Loucy (cell line): ENCODE measurements around the gene DCP1A.

Source experiments
- H2AFZ ChIP-seq: fragments of 200-600 bp; sonication (generic); 2 replicates; pipeline ENCODE4 v1.6.0; 2016; ENCODE audit warnings: antibody characterized with exemption, mild to moderate bottlenecking, low read length, moderate library complexity
- H3F3A ChIP-seq: fragments of 200-600 bp; 2 replicates; pipeline ENCODE4 v1.6.0; 2016; ENCODE audit warnings: antibody characterized with exemption, low read depth, mild to moderate bottlenecking
- H3K27me3 ChIP-seq: fragments of 200-600 bp; sonication (generic); 2 replicates; pipeline ENCODE4 v1.6.1; 2014; ENCODE audit warnings: low read length, mild to moderate bottlenecking; ENCODE audit not compliant: insufficient read depth, poor library complexity, severe bottlenecking
- H3K36me3 ChIP-seq: fragments of 200-600 bp; sonication (generic); 2 replicates; pipeline ENCODE4 v1.6.1; 2016; ENCODE audit warnings: low read length; ENCODE audit not compliant: insufficient read depth
- H3K4me1 ChIP-seq: fragments of 200-600 bp; sonication (generic); 2 replicates; pipeline ENCODE4 v1.5.1; 2014; ENCODE audit warnings: low read length, mild to moderate bottlenecking; ENCODE audit not compliant: insufficient read depth, poor library complexity, severe bottlenecking
- H3K4me2 ChIP-seq: fragments of 200-600 bp; sonication (generic); 2 replicates; pipeline ENCODE4 v1.6.0; 2014; ENCODE audit warnings: antibody characterized with exemption, low read length, low read depth, mild to moderate bottlenecking; ENCODE audit not compliant: poor library complexity, severe bottlenecking
- H3K4me3 ChIP-seq: fragments of 200-600 bp; sonication (generic); 2 replicates; pipeline ENCODE4 v1.5.1; 2014; ENCODE audit warnings: low read length, mild to moderate bottlenecking, mixed read lengths; ENCODE audit not compliant: poor library complexity, severe bottlenecking
- H3K79me2 ChIP-seq: fragments of 200-600 bp; sonication (generic); 2 replicates; pipeline ENCODE4 v1.6.1; 2014; ENCODE audit warnings: low read length; ENCODE audit not compliant: insufficient read depth
- H3K9ac ChIP-seq: fragments of 200-600 bp; sonication (generic); 2 replicates; pipeline ENCODE4 v1.6.0; 2014; ENCODE audit warnings: mild to moderate bottlenecking, low read depth, low read length, moderate library complexity; ENCODE audit not compliant: poor library complexity, severe bottlenecking
- H3K9me2 ChIP-seq: fragments of 200-600 bp; sonication (generic); replicated peaks from 2 replicates; pipeline ENCODE4 v1.6.1; 2016; ENCODE audit warnings: low read depth, low read length, mixed read lengths
- H3K9me3 ChIP-seq: fragments of 200-600 bp; sonication (generic); 2 replicates; pipeline ENCODE4 v1.6.1; 2014; ENCODE audit warnings: mild to moderate bottlenecking, antibody characterized with exemption, low read length, low read depth; ENCODE audit not compliant: insufficient read depth
- H4K20me1 ChIP-seq: fragments of 200-600 bp; sonication (generic); 2 replicates; pipeline ENCODE4 v1.6.0; 2014; ENCODE audit warnings: antibody characterized with exemption, low read length, mild to moderate bottlenecking; ENCODE audit not compliant: insufficient read depth, poor library complexity, severe bottlenecking
- EZH2phosphoT487 ChIP-seq: fragments of 200-600 bp; IDR thresholded peaks from 2 replicates; pipeline ENCODE4 v1.6.1; 2018; ENCODE audit warnings: antibody characterized with exemption, mild to moderate bottlenecking, moderate library complexity, borderline replicate concordance
- TF ChIP-seq, protein P1 (sequence below): fragments of 200-600 bp; sonication (generic); conservative IDR thresholded peaks from 2 replicates; pipeline ENCODE4 v1.5.1; 2014; ENCODE audit warnings: mild to moderate bottlenecking, antibody characterized with exemption, low read length

Gene DCP1A

DNA sequence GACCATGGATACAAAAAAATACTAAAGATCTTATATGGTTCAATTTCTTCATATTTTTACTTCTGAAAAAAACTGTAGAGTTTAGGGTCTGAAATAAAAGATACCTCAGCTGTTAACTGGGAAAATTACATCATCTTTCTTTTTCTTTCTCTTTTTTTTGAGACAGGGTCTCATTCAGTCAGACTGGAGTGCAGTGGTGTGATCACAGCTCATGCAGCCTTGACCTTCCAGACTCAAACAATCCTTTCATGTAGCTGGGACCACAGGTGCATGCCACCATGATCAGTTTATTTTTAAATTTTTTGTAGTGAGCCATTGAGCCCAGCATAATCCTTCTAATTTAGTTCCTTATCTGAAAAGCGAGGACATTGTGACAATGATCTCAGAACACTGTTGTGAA is 51.9 kb downstream of the DCP1A start:
- H3K36me3 ChIP-seq: peaks cover 35% of the 10 kb centered on the region; the same call in 1 of the 2 replicates

DNA sequence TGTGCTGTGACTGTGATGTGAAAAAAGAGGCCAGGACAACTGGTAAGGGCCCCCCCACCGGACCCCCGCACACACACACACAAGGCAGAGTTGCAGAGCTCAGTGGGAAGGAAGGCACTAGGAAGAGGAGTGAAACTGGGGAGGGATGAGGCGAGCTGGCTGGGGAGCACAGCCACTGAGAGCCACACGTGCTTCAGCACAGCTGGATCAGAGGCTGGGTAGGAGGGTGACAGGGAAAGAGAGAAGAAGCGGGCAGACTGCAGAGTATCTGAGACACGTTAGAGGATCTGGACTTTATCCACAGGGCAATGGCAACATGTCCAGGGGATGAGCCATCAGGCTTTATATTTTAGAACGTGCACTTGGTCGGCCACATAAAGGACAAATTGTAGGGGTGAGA is 53.5 kb downstream of the DCP1A start:
- Histone ChIP-seq H3K27me3 (no peaks in the 10 kb centered on the region), H3K36me3 (peaks cover 30% of the 10 kb centered on the region; the same call in 1 of the 2 replicates), H3K4me2 (no peak overlapping the region), H3K4me3 (no peak overlapping the region), H3K9me2 (no peaks in the 10 kb centered on the region), H2AFZ (no peak overlapping the region), H3K79me2 (no peaks in the 10 kb centered on the region), H3K9ac (no peak overlapping the region), H3F3A (no peaks in the 10 kb centered on the region), H3K4me1 (no peaks in the 10 kb centered on the region), H4K20me1 (no peaks in the 10 kb centered on the region), H3K9me3 (no peaks in the 10 kb centered on the region)
- no peak for TF ChIP-seq EZH2phosphoT487
- TF ChIP-seq, protein P1, sequence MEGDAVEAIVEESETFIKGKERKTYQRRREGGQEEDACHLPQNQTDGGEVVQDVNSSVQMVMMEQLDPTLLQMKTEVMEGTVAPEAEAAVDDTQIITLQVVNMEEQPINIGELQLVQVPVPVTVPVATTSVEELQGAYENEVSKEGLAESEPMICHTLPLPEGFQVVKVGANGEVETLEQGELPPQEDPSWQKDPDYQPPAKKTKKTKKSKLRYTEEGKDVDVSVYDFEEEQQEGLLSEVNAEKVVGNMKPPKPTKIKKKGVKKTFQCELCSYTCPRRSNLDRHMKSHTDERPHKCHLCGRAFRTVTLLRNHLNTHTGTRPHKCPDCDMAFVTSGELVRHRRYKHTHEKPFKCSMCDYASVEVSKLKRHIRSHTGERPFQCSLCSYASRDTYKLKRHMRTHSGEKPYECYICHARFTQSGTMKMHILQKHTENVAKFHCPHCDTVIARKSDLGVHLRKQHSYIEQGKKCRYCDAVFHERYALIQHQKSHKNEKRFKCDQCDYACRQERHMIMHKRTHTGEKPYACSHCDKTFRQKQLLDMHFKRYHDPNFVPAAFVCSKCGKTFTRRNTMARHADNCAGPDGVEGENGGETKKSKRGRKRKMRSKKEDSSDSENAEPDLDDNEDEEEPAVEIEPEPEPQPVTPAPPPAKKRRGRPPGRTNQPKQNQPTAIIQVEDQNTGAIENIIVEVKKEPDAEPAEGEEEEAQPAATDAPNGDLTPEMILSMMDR: no peak

More for the DNA sequence above, 51.9 kb downstream of the DCP1A start:
- Histone ChIP-seq H3F3A (no peaks in the 10 kb centered on the region), H3K4me3 (no peak overlapping the region), H3K4me1 (no peaks in the 10 kb centered on the region), H3K4me2 (no peak overlapping the region), H3K9me3 (no peaks in the 10 kb centered on the region), H3K27me3 (no peaks in the 10 kb centered on the region), H3K9ac (no peak overlapping the region), H3K9me2 (no peaks in the 10 kb centered on the region), H2AFZ (no peak overlapping the region), H4K20me1 (no peaks in the 10 kb centered on the region), H3K79me2 (no peaks in the 10 kb centered on the region)
- TF ChIP-seq, protein P1: no peak
- no peak for TF ChIP-seq EZH2phosphoT487

DNA sequence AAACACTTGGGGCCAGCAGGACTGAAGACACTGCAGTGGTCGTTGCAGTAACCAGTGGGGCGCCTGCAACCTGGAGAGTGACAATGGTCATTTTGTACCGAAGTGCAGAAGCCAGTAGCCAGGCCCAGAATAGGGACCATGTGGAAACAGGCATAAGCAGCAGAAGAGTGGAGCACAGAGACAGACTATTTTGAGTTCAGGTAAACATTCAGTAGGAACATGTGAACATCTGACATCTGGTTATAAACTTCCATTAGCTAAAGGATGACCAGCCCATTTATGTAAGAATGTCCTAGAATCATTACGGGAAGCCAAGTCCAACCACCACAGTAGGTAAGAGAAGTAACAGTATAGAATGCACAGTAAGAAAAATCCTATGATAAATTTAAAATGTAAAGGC is 59.1 kb downstream of the DCP1A start:
- no peaks in the 10 kb centered on the region for H4K20me1 ChIP-seq
- H3K9ac ChIP-seq: no peak overlapping the region
- no peaks in the 10 kb centered on the region for H3K9me2 ChIP-seq
- no peaks in the 10 kb centered on the region for H3K79me2 ChIP-seq
- H3K36me3 ChIP-seq: peaks cover 39% of the 10 kb centered on the region; the same call in 1 of the 2 replicates
- no peak overlapping the region for H3K4me2 ChIP-seq
- H3K4me1 ChIP-seq: no peaks in the 10 kb centered on the region
- no peak overlapping the region for H3K4me3 ChIP-seq
- TF ChIP-seq EZH2phosphoT487: no peak
- TF ChIP-seq, protein P1: no peak
- H3K9me3 ChIP-seq: no peaks in the 10 kb centered on the region
- no peaks in the 10 kb centered on the region for H3F3A ChIP-seq
- H3K27me3 ChIP-seq: no peaks in the 10 kb centered on the region
- H2AFZ ChIP-seq: no peak overlapping the region
